GM12892 (cell line): ENCODE measurements around the gene DOCK6.

Experiments
- POLR2A ChIP-seq: IDR thresholded peaks from 2 replicates; pipeline ENCODE4 v1.6.1; 2011; ENCODE audit warnings: low read depth, low read length, control low read depth
- POLR2AphosphoS5 ChIP-seq: IDR thresholded peaks from 2 replicates; pipeline ENCODE4 v1.6.1; 2011; ENCODE audit warnings: low read depth, low read length, control low read depth
- TAF1 ChIP-seq: IDR thresholded peaks from 2 replicates; pipeline ENCODE4 v1.6.1; 2011; ENCODE audit warnings: low read depth, mild to moderate bottlenecking, control low read depth, low read length, borderline replicate concordance

DNA sequence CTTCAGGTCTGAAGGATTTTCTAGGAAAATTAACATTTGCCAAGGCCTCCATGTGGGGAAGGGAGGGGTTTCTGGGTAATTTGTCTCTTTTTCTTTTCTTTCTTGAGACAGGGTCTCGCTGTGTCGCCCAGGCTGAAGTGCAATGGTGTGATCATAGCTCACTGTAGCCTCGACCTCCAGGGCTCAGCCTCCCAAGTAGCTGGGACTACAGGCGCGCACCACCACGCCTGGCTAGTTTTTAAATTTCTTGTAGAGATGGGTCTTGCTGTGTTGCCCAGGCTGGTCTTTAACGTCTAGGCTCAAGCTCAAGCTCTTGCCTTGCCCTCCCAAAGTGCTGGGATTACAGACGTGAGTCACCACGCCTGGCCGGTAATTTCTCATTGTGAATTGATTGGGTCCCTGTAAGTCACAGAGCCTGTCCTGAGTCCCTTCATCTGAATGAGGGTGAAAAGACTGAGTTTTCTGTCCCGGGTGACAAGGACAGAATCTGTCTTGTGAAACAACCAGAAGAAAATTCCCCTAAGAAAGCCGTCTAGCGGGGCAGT is 96.8 kb downstream of the DOCK6 start:
- TF ChIP-seq POLR2A, result no peak
- TF ChIP-seq POLR2AphosphoS5, result no peak
- no peak for TF ChIP-seq TAF1
